HUES64 (cell line): ENCODE data around the gene RFTN1.

Source experiments
- H3K27ac ChIP-seq: 2 replicates; pipeline ENCODE4 v1.7.0; 2013; ENCODE audit warnings: low read depth, low read length, inconsistent platforms
- H3K27me3 ChIP-seq: 2 replicates; pipeline ENCODE4 v1.6.1; 2013; ENCODE audit warnings: mild to moderate bottlenecking, low read length; ENCODE audit not compliant: insufficient read depth
- H3K36me3 ChIP-seq: 2 replicates; pipeline ENCODE4 v1.6.1; 2013; ENCODE audit warnings: mild to moderate bottlenecking, low read length; ENCODE audit not compliant: insufficient read depth
- H3K4me1 ChIP-seq: 2 replicates; pipeline ENCODE4 v1.6.1; 2013; ENCODE audit warnings: mild to moderate bottlenecking, low read length, moderate library complexity; ENCODE audit not compliant: insufficient read depth
- H3K4me3 ChIP-seq: 2 replicates; pipeline ENCODE4 v1.5.1; 2013; ENCODE audit warnings: mild to moderate bottlenecking, low read length, moderate library complexity
- H3K9ac ChIP-seq: 2 replicates; pipeline ENCODE4 v1.6.1; 2013; ENCODE audit warnings: mild to moderate bottlenecking, low read depth, low read length
- H3K9me3 ChIP-seq: 2 replicates; pipeline ENCODE4 v1.6.1; 2013; ENCODE audit warnings: low read depth, low read length; ENCODE audit not compliant: insufficient read depth
- WGBS: fragments of 150-250, 120-280 bp; methylation state at CpG from one replicate; pipeline ENCODE4 v1.1.7; 2013; ENCODE audit warnings: missing lambda C conversion rate; 5-methylcytosine and 5-hydroxymethylcytosine counted together

RFTN1 gene

GRCh38 chr3:16528106-16528505 lies 14.6 kb upstream of the RFTN1 start:
- no peaks in the 10 kb centered on the region for H3K9me3 ChIP-seq
- 0 out of 2 replicates have a peak, but pooled peaks cover under 1% of the 10 kb centered on the region for H3K4me1 ChIP-seq
- H3K9ac ChIP-seq: no peak overlapping the region
- no peaks in the 10 kb centered on the region for H3K36me3 ChIP-seq
- WGBS: 96% methylated on average over 5 of the region's 5 CpGs
- H3K27me3 ChIP-seq: no peaks in the 10 kb centered on the region
- no peak overlapping the region for H3K27ac ChIP-seq
- no peak overlapping the region for H3K4me3 ChIP-seq

GRCh38 chr3:16524196-16524595 lies 10.7 kb upstream of the RFTN1 start:
- H3K27me3 ChIP-seq: no peaks in the 10 kb centered on the region
- H3K4me1 ChIP-seq: no peaks in the 10 kb centered on the region
- no peak overlapping the region for H3K27ac ChIP-seq
- WGBS: 98% methylated on average over 2 of the region's 2 CpGs
- no peak overlapping the region for H3K4me3 ChIP-seq
- no peaks in the 10 kb centered on the region for H3K36me3 ChIP-seq
- H3K9ac ChIP-seq: no peak overlapping the region
- H3K9me3 ChIP-seq: no peaks in the 10 kb centered on the region

GRCh38 chr3:16523778-16524177 lies 10.3 kb upstream of the RFTN1 start:
- H3K27me3 ChIP-seq: no peaks in the 10 kb centered on the region
- H3K36me3 ChIP-seq: no peaks in the 10 kb centered on the region
- no peak overlapping the region for H3K9ac ChIP-seq
- H3K27ac ChIP-seq: no peak overlapping the region
- H3K4me1 ChIP-seq: no peaks in the 10 kb centered on the region
- no peak overlapping the region for H3K4me3 ChIP-seq
- 87% methylated on average over 2 of the region's 2 CpGs for WGBS
- H3K9me3 ChIP-seq: no peaks in the 10 kb centered on the region

GRCh38 chr3:16522834-16523233 lies 9.3 kb upstream of the RFTN1 start:
- Histone ChIP-seq H3K4me1 (no peaks in the 10 kb centered on the region), H3K9ac (no peak overlapping the region), H3K4me3 (no peak overlapping the region), H3K36me3 (no peaks in the 10 kb centered on the region), H3K27ac (no peak overlapping the region), H3K27me3 (no peaks in the 10 kb centered on the region), H3K9me3 (no peaks in the 10 kb centered on the region)

GRCh38 chr3:16520970-16521881 lies 7.7 kb upstream of the RFTN1 start:
- WGBS: 97% methylated on average over 5 of the region's 5 CpGs
- peaks cover 12% of the 10 kb centered on the region; the same call in 1 of the 2 replicates for H3K4me1 ChIP-seq
- no peak overlapping the region for H3K27ac ChIP-seq

GRCh38 chr3:16520241-16520969 lies 6.9 kb upstream of the RFTN1 start:
- 85% methylated on average over 4 of the region's 6 CpGs for WGBS
- H3K36me3 ChIP-seq: no peaks in the 10 kb centered on the region
- no peak overlapping the region for H3K9ac ChIP-seq
- no peak overlapping the region for H3K27ac ChIP-seq
- H3K4me1 ChIP-seq: peaks cover 12% of the 10 kb centered on the region; the same call in 1 of the 2 replicates
- no peaks in the 10 kb centered on the region for H3K9me3 ChIP-seq
- H3K27me3 ChIP-seq: peaks cover 8% of the 10 kb centered on the region; the same call in 1 of the 2 replicates
- no peak overlapping the region for H3K4me3 ChIP-seq

More at GRCh38 chr3:16520970-16521881, 7.7 kb upstream of the RFTN1 start:
- Histone ChIP-seq H3K9me3 (no peaks in the 10 kb centered on the region), H3K4me3 (no peak overlapping the region), H3K27me3 (no peaks in the 10 kb centered on the region), H3K9ac (no peak overlapping the region), H3K36me3 (no peaks in the 10 kb centered on the region)

GRCh38 chr3:16516695-16517481 lies 3.4 kb upstream of the RFTN1 start:
- WGBS: 63% methylated on average over 6 of the region's 6 CpGs
- Histone ChIP-seq H3K4me1 (peaks cover 16% of the 10 kb centered on the region; the same call in 1 of the 2 replicates), H3K9ac (no peak overlapping the region), H3K4me3 (no peak overlapping the region), H3K27me3 (peaks cover 43% of the 10 kb centered on the region), H3K9me3 (no peaks in the 10 kb centered on the region), H3K36me3 (no peaks in the 10 kb centered on the region), H3K27ac (no peak overlapping the region)

GRCh38 chr3:16515885-16516420 lies 2.5 kb upstream of the RFTN1 start:
- Histone ChIP-seq H3K9ac (no peak overlapping the region), H3K4me1 (peaks cover 16% of the 10 kb centered on the region; the same call in 1 of the 2 replicates)
- 85% methylated on average over 11 of the region's 11 CpGs for WGBS

GRCh38 chr3:16514755-16515353 lies 1.4 kb upstream of the RFTN1 start:
- H3K27me3 ChIP-seq: peaks cover 57% of the 10 kb centered on the region
- peaks cover 16% of the 10 kb centered on the region; the same call in 1 of the 2 replicates for H3K4me1 ChIP-seq
- no peak overlapping the region for H3K9ac ChIP-seq
- H3K9me3 ChIP-seq: no peaks in the 10 kb centered on the region
- H3K36me3 ChIP-seq: no peaks in the 10 kb centered on the region
- H3K4me3 ChIP-seq: no peak overlapping the region
- H3K27ac ChIP-seq: no peak overlapping the region
- 92% methylated on average over 5 of the region's 5 CpGs for WGBS

More at GRCh38 chr3:16515885-16516420, 2.5 kb upstream of the RFTN1 start:
- H3K9me3 ChIP-seq: no peaks in the 10 kb centered on the region
- peaks cover 52% of the 10 kb centered on the region for H3K27me3 ChIP-seq
- no peaks in the 10 kb centered on the region for H3K36me3 ChIP-seq
- no peak overlapping the region for H3K4me3 ChIP-seq
- no peak overlapping the region for H3K27ac ChIP-seq

GRCh38 chr3:16514021-16514700 lies 662 bp upstream of the RFTN1 start:
- Histone ChIP-seq H3K4me1 (peaks cover 16% of the 10 kb centered on the region; the same call in 1 of the 2 replicates), H3K9ac (peak overlapping the region; percentile 29; the same call in 1 of the 2 replicates), H3K27ac (no peak overlapping the region), H3K27me3 (peaks cover 57% of the 10 kb centered on the region), H3K36me3 (no peaks in the 10 kb centered on the region), H3K9me3 (no peaks in the 10 kb centered on the region), H3K4me3 (peak overlapping the region; percentile 63)
- WGBS: 60% methylated on average over 8 of the region's 9 CpGs
